OCI-LY7 (cell line): ENCODE results near the gene KCNIP1. TPM values are rescaled to one million over a fixed set of nuclear protein-coding genes. Genes with fewer than 3 reads are reported as not detected.

Experiments
- BruUV-seq: library from RNA; stranded (reverse); fragments of 400-500 nt; replicated peaks from 2 replicates; lab custom pipeline; 2021; lab: Mats Ljungman, UMichigan
- CTCF ChIA-PET: fragments of 300-600 bp; sonication (Branson Sonifier 250); formaldehyde crosslinking; loops from one replicate; lab custom pipeline; 2022; ENCODE audit warnings: antibody characterized with exemption; ENCODE audit not compliant: unreplicated experiment; lab: Charles Lee
- POLR2A ChIA-PET: fragments of 300-600 bp; sonication (Branson Sonifier 250); formaldehyde crosslinking; loops from one replicate; lab custom pipeline; 2022; ENCODE audit warnings: antibody characterized with exemption; lab: Charles Lee
- DNase-seq: peaks from one replicate; pipeline ENCODE4 v3.0.0-alpha.2; 2015; ENCODE audit warnings: low spot score
- H2AFZ ChIP-seq: fragments of 200-600 bp; sonication (generic), shearing (Covaris generic); 2 replicates; pipeline ENCODE4 v1.6.1; 2014; ENCODE audit warnings: mild to moderate bottlenecking, antibody characterized with exemption, low read length, moderate library complexity
- H3K27ac ChIP-seq: fragments of 200-600 bp; sonication (generic); 2 replicates; pipeline ENCODE4 v1.5.1; 2014; ENCODE audit warnings: mixed run types, low read depth, mild to moderate bottlenecking, moderate library complexity, low read length, inconsistent platforms; ENCODE audit not compliant: poor library complexity, severe bottlenecking
- H3K36me3 ChIP-seq: fragments of 200-600 bp; sonication (generic); 2 replicates; pipeline ENCODE4 v1.6.1; 2014; ENCODE audit warnings: mild to moderate bottlenecking, antibody characterized with exemption, low read length, moderate library complexity, mixed read lengths; ENCODE audit not compliant: insufficient read depth
- H3K4me1 ChIP-seq: fragments of 200-600 bp; sonication (generic); 2 replicates; pipeline ENCODE4 v1.5.1; 2014; ENCODE audit warnings: mild to moderate bottlenecking, low read length; ENCODE audit not compliant: insufficient read depth, poor library complexity, severe bottlenecking
- H3K4me2 ChIP-seq: fragments of 200-600 bp; sonication (generic); 2 replicates; pipeline ENCODE4 v1.6.1; 2014; ENCODE audit warnings: mild to moderate bottlenecking, low read length
- H3K4me3 ChIP-seq: fragments of 200-600 bp; sonication (generic); 2 replicates; pipeline ENCODE4 v1.5.1; 2014; ENCODE audit warnings: mild to moderate bottlenecking, low read depth, low read length; ENCODE audit not compliant: poor library complexity, severe bottlenecking
- H3K79me2 ChIP-seq: fragments of 200-600 bp; sonication (generic); 2 replicates; pipeline ENCODE4 v1.6.1; 2016; ENCODE audit warnings: low read depth, mild to moderate bottlenecking, low read length, moderate library complexity, mixed read lengths; ENCODE audit not compliant: insufficient read depth
- H3K9me2 ChIP-seq: fragments of 200-600 bp; sonication (generic); 2 replicates; pipeline ENCODE4 v1.6.1; 2016; ENCODE audit warnings: mild to moderate bottlenecking, low read length, mixed read lengths; ENCODE audit not compliant: insufficient read depth
- H3K9me3 ChIP-seq: fragments of 200-600 bp; sonication (generic); 2 replicates; pipeline ENCODE4 v1.6.1; 2014; ENCODE audit warnings: mild to moderate bottlenecking, mixed run types, low read length, mixed read lengths
- H4K20me1 ChIP-seq: fragments of 200-600 bp; sonication (generic); 2 replicates; pipeline ENCODE4 v1.6.1; 2014; ENCODE audit warnings: mild to moderate bottlenecking, antibody characterized with exemption, low read length, moderate library complexity, mixed read lengths; ENCODE audit not compliant: insufficient read depth
- CTCF ChIP-seq: fragments of 200-600 bp; sonication (generic); conservative IDR thresholded peaks from 2 replicates; pipeline ENCODE4 v1.5.1; 2014; ENCODE audit warnings: mild to moderate bottlenecking, antibody characterized with exemption, low read length, moderate library complexity, mixed read lengths
- EZH2phosphoT487 ChIP-seq: fragments of 200-600 bp; sonication (generic); IDR thresholded peaks from 2 replicates; pipeline ENCODE4 v1.6.1; 2018; ENCODE audit warnings: low read depth, borderline replicate concordance, mild to moderate bottlenecking, mixed run types, antibody characterized with exemption, low read length, moderate library complexity, mixed read lengths
- intact Hi-C: fragments of 100-400 bp; cut with micrococcal nuclease; formaldehyde crosslinking; loops from one replicate; pipeline ENCODE4 v1.10.0; 2022; ENCODE audit not compliant: unreplicated experiment
- total RNA-seq, 2 experiments: library from RNA; depleted of rRNA in 1 of 2; stranded (reverse); fragments of >200 nt in 1 of 2; shearing (Covaris generic) in 1 of 2; gene quantifications; 2 replicates each; pipeline ENCODE4 v1.2.3, GENCODE V29; 2014 to 2022

KCNIP1 gene
- total RNA-seq, 2 experiments from 2014 or later, result not detected

GRCh38 chr5:170534177-170534576, 30.4 kb downstream of the KCNIP1 start:
- H4K20me1 ChIP-seq, result no peaks in the 10 kb centered on the region
- POLR2A ChIA-PET, result no interaction called here
- BruUV-seq, result no TSS peak
- no peaks in the 10 kb centered on the region for H3K4me1 ChIP-seq
- DNase-seq, result no peak
- CTCF ChIA-PET, result no interaction called here
- H3K9me2 ChIP-seq, result no peaks in the 10 kb centered on the region
- H3K79me2 ChIP-seq, result no peaks in the 10 kb centered on the region
- H3K36me3 ChIP-seq, result no peaks in the 10 kb centered on the region
- H3K27ac ChIP-seq, result no peak overlapping the region
- no peak overlapping the region for H3K4me3 ChIP-seq
- H2AFZ ChIP-seq, result no peak overlapping the region
- H3K4me2 ChIP-seq, result no peak overlapping the region
- intact Hi-C loops, result no loop called here
- H3K9me3 ChIP-seq, result no peaks in the 10 kb centered on the region
- TF ChIP-seq CTCF, result no peak
- no peak for TF ChIP-seq EZH2phosphoT487

DNA sequence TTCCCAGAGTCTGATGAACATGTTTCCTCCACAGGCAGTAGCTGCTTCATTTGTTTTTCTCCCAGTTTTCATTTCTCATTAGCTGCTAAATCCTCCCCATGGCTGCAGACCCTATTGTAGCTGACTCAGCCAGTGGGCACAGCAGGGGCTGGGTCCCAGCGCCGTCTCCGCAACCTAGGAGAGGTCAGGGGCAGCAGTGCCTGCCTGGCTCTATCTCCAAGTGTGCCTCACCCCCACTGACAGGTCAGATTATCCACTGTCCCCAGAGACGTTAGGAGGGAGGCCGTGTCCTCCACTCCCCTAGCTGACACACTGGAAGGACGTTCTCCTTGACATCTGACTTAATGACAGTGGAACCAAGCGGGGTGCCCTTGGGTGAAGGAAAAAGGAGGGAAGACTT, 31.1 kb downstream of the KCNIP1 start:
- no peak overlapping the region for H3K27ac ChIP-seq
- BruUV-seq, result no TSS peak
- H3K4me1 ChIP-seq, result no peaks in the 10 kb centered on the region
- H3K4me2 ChIP-seq, result no peak overlapping the region
- TF ChIP-seq CTCF (no peak), EZH2phosphoT487 (no peak)
- no peaks in the 10 kb centered on the region for H3K9me2 ChIP-seq
- H3K9me3 ChIP-seq, result no peaks in the 10 kb centered on the region
- ChIA-PET CTCF (no interaction called here), POLR2A (no interaction called here)
- intact Hi-C loops, result no loop called here
- H3K36me3 ChIP-seq, result no peaks in the 10 kb centered on the region
- no peaks in the 10 kb centered on the region for H4K20me1 ChIP-seq
- no peak overlapping the region for H2AFZ ChIP-seq
- H3K79me2 ChIP-seq, result no peaks in the 10 kb centered on the region
- no peak overlapping the region for H3K4me3 ChIP-seq
- no peak for DNase-seq

DNA sequence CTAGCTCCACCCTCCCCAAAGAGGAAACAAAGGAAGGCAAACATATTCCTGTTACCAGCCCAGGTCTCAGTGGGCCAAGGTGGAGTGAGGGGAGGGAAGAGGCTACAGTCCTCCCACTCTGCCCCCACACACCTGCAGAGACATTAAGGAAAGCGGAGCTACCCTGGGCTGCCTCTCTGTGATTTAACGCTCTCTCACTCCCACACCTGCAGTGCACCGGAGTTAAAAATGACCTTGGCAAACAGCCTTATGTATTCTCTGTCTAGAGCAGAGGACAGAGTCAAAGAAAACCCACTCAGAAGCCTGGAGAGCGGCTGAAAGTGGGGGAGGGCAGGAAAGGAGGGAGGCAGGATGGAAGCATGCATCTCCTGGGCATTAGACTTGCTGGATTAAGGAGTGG, 32.7 kb downstream of the KCNIP1 start:
- intact Hi-C loops, result no loop called here
- H3K79me2 ChIP-seq, result no peaks in the 10 kb centered on the region
- no peak for DNase-seq
- no peak overlapping the region for H3K4me2 ChIP-seq
- ChIA-PET CTCF (no interaction called here), POLR2A (no interaction called here)
- BruUV-seq, result no TSS peak
- no peaks in the 10 kb centered on the region for H3K9me2 ChIP-seq
- H2AFZ ChIP-seq, result no peak overlapping the region
- H3K36me3 ChIP-seq, result no peaks in the 10 kb centered on the region
- no peak overlapping the region for H3K27ac ChIP-seq
- no peaks in the 10 kb centered on the region for H4K20me1 ChIP-seq
- H3K4me3 ChIP-seq, result no peak overlapping the region
- no peaks in the 10 kb centered on the region for H3K9me3 ChIP-seq
- TF ChIP-seq CTCF (no peak), EZH2phosphoT487 (no peak)
- H3K4me1 ChIP-seq, result no peaks in the 10 kb centered on the region
